ENCODE data around the gene TPP1. TPM values are rescaled to one million over a fixed set of nuclear protein-coding genes. Genes with fewer than 3 reads are reported as not detected.

Gene TPP1
- total RNA-seq, 4 donors from 2014 or later, result 44.4 to 71.5 (median 54.9) TPM

GRCh38 chr11:6646071-6646470, 26.8 kb upstream of the TPP1 start:
- Histone ChIP-seq H3K36me3 (peaks cover 0 to 9% (median 3%) of the 10 kb centered on the region in 4 donors), H3K27ac (replicated peaks in 1 of 4) (peak overlapping the region; percentile 68 to 78 (median 74)), H3K4me3 (peak overlapping the region; percentile 3 to 20 (median 10)), H3K9me3 (no peaks in the 10 kb centered on the region), H3K27me3 (no peaks in the 10 kb centered on the region), H3K4me1 (peaks cover 28 to 61% (median 40%) of the 10 kb centered on the region in 4 donors)
- no peak for DNase-seq (ENCODE audit: extremely low spot score)
- 34% methylated on average over 11 of the region's 12 CpGs for WGBS
- TF ChIP-seq, protein P1, sequence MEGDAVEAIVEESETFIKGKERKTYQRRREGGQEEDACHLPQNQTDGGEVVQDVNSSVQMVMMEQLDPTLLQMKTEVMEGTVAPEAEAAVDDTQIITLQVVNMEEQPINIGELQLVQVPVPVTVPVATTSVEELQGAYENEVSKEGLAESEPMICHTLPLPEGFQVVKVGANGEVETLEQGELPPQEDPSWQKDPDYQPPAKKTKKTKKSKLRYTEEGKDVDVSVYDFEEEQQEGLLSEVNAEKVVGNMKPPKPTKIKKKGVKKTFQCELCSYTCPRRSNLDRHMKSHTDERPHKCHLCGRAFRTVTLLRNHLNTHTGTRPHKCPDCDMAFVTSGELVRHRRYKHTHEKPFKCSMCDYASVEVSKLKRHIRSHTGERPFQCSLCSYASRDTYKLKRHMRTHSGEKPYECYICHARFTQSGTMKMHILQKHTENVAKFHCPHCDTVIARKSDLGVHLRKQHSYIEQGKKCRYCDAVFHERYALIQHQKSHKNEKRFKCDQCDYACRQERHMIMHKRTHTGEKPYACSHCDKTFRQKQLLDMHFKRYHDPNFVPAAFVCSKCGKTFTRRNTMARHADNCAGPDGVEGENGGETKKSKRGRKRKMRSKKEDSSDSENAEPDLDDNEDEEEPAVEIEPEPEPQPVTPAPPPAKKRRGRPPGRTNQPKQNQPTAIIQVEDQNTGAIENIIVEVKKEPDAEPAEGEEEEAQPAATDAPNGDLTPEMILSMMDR (IDR thresholded peaks at IDR 0.05), result no peak
- no peak for TF ChIP-seq POLR2A (IDR thresholded peaks at IDR 0.05; ENCODE audit: low read depth)
- peak in 1 of 2 donors; percentile 1 for TF ChIP-seq POLR2AphosphoS5 (IDR thresholded peaks at IDR 0.05)
- intact Hi-C loops (cut with DNase I), result no loop called here

- peaks cover 0 to 22% (median 18%) of the 10 kb centered on the region in 4 donors for H3K36me3 ChIP-seq
- DNase-seq (ENCODE audit: extremely low spot score), result no peak
- no peak overlapping the region for H3K27ac ChIP-seq (replicated peaks in 1 of 4)
- TF ChIP-seq POLR2A (IDR thresholded peaks at IDR 0.05; ENCODE audit: low read depth) (no peak), POLR2AphosphoS5 (IDR thresholded peaks at IDR 0.05) (no peak), EP300 (IDR thresholded peaks at IDR 0.05) (no peak)
- TF ChIP-seq, protein P1 (IDR thresholded peaks at IDR 0.05), result no peak
- WGBS, result 91% methylated on average over 7 of the region's 7 CpGs
- no peak overlapping the region for H3K4me3 ChIP-seq
- H3K4me1 ChIP-seq, result peaks cover 39 to 55% (median 43%) of the 10 kb centered on the region in 4 donors
- no peaks in the 10 kb centered on the region for H3K27me3 ChIP-seq
- H3K9me3 ChIP-seq, result no peaks in the 10 kb centered on the region
- intact Hi-C loops (cut with DNase I), result no loop called here
Observed at GRCh38 chr11:6642957-6643356, 23.7 kb upstream of the TPP1 start.

DNA sequence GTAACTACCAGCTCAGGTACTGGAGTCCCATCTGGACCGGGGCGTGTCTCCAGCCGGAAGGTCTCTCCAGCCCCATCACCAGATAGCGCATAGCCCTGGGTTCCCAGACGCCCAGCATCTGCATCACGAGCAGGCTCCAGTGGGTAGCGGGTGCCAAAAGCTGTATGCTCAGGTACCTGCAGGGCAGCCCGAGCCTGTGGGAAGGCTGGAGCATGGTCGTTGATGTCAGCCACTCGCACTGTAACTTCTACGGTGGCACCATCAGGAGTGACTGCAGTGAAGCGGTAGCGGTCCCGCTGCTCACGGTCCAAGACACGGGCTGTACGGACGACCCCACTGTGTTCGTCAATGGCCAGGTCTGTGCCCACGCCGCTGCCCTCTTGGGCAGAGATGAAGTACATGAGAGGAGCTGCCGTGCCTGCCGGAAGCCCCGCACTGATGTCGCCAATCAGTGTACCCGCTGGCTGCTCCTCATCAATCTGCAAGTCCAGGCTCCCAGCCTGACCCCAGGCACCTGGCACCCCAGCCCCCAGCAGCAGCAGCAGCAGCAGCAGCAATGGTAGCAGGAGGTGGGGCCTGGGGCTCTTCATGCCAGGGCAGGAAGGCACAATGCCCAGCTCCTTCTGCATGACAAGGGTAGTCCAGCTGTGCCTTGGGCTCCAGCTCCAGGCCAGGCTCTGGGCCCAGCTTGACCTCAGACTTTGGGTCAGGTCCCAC, 21.9 kb upstream of the TPP1 start:
- H3K4me3 ChIP-seq, result no peak overlapping the region
- TF ChIP-seq EP300 (IDR thresholded peaks at IDR 0.05), result no peak
- TF ChIP-seq POLR2AphosphoS5 (IDR thresholded peaks at IDR 0.05), result no peak
- TF ChIP-seq POLR2A (IDR thresholded peaks at IDR 0.05; ENCODE audit: low read depth), result no peak
- TF ChIP-seq, protein P1 (IDR thresholded peaks at IDR 0.05), result no peak
- peaks cover 35 to 55% (median 43%) of the 10 kb centered on the region in 4 donors for H3K4me1 ChIP-seq
- H3K9me3 ChIP-seq, result no peaks in the 10 kb centered on the region
- intact Hi-C loops (cut with DNase I), result no loop called here
- H3K27me3 ChIP-seq, result no peaks in the 10 kb centered on the region
- peaks cover 0 to 22% (median 18%) of the 10 kb centered on the region in 4 donors for H3K36me3 ChIP-seq
- H3K27ac ChIP-seq (replicated peaks in 1 of 4), result no peak overlapping the region
- WGBS, result 99% methylated on average over 16 of the region's 26 CpGs
- no peak for DNase-seq (ENCODE audit: extremely low spot score)

DNA sequence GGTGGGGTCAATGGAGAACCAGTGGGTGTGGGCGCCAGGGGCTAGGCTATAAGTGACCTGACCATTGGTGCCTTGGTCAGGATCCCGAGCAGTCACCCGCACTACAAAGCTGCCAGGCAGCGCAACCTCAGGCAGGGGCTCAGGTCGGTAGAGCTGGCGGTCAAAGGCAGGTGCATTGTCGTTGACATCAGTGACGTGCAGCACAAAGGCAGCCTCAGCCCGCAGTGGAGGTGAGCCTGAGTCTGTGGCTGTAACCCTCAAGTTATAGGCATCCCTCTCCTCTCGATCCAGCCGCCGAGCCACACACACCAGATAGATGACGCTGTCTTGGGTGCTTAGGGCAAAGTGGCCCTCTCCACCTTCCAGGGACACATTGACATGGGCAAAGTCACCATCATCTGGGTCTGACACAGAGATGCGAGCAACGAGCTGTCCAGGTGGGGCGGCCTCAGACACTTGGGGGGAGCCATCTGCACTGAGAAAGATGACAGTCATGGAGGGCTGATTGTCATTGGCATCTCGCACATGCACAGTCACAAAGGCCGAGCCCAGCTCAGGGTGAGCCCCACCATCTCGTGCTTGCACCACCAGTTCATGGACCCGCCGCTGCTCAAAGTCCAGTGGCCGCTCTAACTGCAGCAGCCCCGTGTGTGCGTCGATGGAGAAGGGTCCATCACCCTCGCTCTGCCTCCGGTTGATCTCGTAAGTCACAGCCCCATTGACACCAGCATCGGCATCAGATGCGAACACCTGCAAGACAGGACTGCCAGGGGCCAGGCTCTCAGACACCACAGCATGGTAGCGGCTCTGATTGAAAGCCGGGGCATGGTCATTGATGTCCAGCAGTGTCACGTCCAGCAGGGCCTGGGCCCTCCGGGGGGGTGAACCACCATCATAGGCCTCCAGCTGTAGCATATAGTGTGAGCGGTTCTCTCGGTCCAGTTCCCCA, 21.1 kb upstream of the TPP1 start:
- Histone ChIP-seq H3K9me3 (no peaks in the 10 kb centered on the region), H3K27ac (replicated peaks in 1 of 4) (no peak overlapping the region), H3K36me3 (peaks cover 0 to 22% (median 18%) of the 10 kb centered on the region in 4 donors), H3K4me3 (no peak overlapping the region), H3K4me1 (peaks cover 34 to 55% (median 45%) of the 10 kb centered on the region in 4 donors), H3K27me3 (no peaks in the 10 kb centered on the region)
- 92% methylated on average over 10 of the region's 36 CpGs for WGBS
- no peak for DNase-seq (ENCODE audit: extremely low spot score)
- intact Hi-C loops (cut with DNase I), result no loop called here
- TF ChIP-seq POLR2A (IDR thresholded peaks at IDR 0.05; ENCODE audit: low read depth) (no peak), POLR2AphosphoS5 (IDR thresholded peaks at IDR 0.05) (no peak), EP300 (IDR thresholded peaks at IDR 0.05) (no peak)
- TF ChIP-seq, protein P1 (IDR thresholded peaks at IDR 0.05), result no peak

Measured in esophagus muscularis mucosa (tissue), 4 donors.